Measurements from ENCODE around the gene SH3RF2.
"Not testable (repeated sequence)": the region's sequence is repeated elsewhere in the genome, so short reads cannot be mapped to it uniquely, and the experiment has no call there.

SH3RF2 gene

DNA sequence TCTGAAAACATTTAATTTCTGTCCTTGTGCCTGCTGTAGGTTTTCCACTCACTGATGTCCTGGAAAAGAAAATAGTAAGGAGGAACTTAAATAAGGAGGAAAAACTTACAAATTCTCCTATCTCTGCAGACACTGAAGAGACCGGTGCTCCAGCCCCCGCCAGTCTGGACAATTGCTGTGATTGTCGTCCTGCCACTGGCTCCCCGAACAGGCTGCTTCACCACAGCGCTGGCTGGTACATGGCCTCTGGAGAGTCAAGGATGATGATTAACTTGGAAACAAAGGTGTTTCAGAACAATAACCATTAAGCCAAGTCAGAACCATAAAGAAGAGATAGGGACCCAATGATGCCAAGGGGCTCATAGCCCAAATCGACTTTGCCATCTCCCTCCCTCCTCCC is 161.7 kb downstream of the SH3RF2 start:
- in situ Hi-C loops (cut with MboI; ENCODE audit: low pct_unique_long_range_greater_than_20kb, low sequenced_read_pairs): no loop called here
- DNase-seq: no peak

DNA sequence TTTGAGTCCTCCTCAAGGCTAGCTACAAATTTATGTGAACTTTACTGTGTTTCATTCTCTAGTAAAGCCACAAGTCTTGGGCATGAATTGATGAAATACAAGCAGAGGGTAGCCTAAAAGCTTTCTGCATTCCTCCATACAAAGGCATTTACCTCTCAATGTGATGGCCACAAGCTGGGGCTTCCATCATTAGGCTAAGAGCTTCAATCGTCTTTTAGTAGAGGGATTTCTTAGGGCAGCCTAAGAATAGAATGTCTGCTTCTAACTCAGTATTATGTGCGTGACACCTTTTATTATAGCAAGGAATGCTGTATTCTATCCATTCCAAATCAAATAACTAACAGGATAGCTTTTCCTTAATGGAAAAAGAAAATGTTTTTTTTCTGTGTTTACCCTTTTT is 165.3 kb downstream of the SH3RF2 start:
- DNase-seq: no peak
- in situ Hi-C loops (cut with MboI; ENCODE audit: low pct_unique_long_range_greater_than_20kb, low sequenced_read_pairs): no loop called here

DNA sequence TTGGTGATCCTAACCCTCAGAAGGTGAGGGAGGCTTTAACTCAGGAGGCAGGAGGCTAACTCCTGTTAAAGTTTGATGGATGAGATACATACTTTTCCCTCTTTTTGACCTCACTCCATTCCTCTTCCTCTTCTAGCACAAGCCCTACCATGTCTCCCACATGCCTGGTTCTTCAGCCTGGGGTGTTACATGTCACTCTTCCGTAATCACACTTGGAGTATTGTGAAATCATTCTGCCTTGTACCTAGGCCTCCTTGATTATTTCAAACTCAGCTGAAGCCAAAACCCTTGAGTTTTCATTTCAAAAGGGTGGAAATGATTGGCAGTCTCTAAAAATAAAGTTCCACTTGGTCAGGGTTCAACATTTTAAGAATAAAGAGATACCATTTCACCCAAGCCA is 167.2 kb downstream of the SH3RF2 start:
- DNase-seq: no peak
- in situ Hi-C loops (cut with MboI; ENCODE audit: low pct_unique_long_range_greater_than_20kb, low sequenced_read_pairs): no loop called here

DNA sequence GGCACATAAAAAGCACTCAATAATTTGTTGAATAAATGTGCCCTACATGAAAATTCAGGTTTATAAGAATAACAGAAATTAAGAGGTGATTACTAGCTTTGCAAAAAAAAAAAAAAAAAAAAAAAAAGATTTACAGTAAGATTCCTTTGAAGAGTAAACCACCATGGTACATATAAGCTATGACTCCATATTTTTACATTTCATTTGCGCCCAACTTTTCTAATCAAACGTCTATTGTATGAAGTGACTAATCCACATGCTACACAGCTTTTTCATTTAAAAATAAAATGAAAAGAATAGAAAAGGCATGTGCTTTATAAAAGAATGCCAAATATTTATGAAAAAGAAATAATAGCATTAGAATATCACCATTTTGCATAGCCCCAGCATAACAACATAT is 169.1 kb downstream of the SH3RF2 start, which contains the start of gene PLAC8L1:
Gene PLAC8L1 (minus strand): TSS at position 101 of the 400 bp plus-strand sequence. CDS start 1,266 bp downstream, outside the sequence.
- no peak for DNase-seq
- in situ Hi-C loops (cut with MboI; ENCODE audit: low pct_unique_long_range_greater_than_20kb, low sequenced_read_pairs): no loop called here

DNA sequence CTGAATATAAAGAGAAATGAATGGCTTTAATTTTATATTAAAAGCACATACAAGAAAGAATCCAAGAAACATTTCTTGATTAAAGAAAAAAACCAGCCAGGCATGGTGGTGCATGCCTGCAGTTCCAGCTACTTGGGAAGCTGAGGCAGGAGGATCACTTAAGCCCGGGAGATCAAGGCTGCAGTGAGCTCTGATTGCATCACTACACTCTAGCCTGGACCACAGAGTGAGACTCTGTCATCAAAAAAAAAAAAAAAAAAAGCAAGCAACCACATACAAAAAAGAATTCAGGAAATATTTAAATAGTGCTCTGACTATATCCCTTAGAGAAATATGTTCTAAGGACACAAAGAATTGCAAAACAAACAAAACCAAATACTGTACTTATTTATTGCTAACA is 171.5 kb downstream of the SH3RF2 start:
- in situ Hi-C loops (cut with MboI; ENCODE audit: low pct_unique_long_range_greater_than_20kb, low sequenced_read_pairs): no loop called here

DNA sequence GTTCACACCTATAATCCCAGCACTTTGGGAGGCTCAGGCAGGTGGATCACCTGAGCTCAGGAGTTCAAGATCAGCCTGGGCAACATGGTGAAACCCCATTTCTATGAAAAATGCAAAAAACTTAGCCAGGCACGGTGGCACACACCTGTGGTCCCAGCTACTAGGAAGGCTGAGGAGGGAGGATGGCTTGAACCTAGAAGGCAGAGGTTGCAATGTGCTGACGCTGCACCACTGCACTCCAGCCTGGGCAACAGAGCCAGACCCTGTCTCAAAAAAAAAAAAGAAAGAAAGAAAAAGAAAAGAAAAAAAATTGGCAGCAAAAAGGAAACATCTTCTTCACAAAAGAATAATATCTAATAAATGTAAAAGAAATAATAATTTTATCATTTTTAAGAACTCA is 172.5 kb downstream of the SH3RF2 start:
- DNase-seq; in situ Hi-C loops (cut with MboI; ENCODE audit: low pct_unique_long_range_greater_than_20kb, low sequenced_read_pairs): not testable (repeated sequence)

More for the DNA sequence above, 171.5 kb downstream of the SH3RF2 start:
- DNase-seq: no peak

DNA sequence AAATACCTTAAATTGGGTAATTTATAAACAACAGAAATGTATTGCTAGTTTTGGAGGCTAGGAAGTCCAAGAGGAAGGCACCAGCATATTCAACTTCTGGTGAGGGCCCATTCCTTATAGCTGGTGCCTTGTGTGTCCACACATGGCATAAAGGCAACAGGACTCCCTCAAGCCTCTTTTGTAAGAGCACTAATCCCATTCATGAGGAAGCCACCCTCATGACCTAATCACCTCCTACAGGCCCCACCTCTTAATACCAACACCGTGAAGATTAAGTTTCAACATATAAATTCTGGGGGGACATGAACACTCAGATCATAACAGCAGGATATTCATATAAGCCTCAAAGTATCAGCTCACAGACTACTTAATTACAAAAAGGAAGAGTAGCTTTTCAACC is 173.0 kb downstream of the SH3RF2 start:
- in situ Hi-C loops (cut with MboI; ENCODE audit: low pct_unique_long_range_greater_than_20kb, low sequenced_read_pairs): no loop called here

DNA sequence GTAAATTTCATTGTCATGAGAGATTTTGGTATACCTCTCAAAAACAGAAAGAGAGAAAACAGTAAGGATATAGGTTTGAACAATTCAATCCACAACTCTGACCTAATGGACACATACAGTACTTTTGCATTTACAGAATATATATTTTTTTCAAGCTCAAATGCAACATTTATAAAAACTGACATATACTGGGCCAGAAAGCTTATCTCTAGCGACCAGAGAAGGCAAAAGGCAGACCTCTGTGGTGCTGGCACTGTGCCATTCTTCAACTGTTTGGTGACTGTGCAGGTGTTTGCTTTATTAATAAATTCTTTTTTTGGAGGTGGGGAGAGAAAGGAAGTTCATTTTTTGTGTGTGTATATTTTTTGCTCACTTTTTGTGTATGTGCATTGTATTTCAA is 175.0 kb downstream of the SH3RF2 start:
- DNase-seq: no peak
- in situ Hi-C loops (cut with MboI; ENCODE audit: low pct_unique_long_range_greater_than_20kb, low sequenced_read_pairs): no loop called here

More for the DNA sequence above, 173.0 kb downstream of the SH3RF2 start:
- DNase-seq: no peak

DNA sequence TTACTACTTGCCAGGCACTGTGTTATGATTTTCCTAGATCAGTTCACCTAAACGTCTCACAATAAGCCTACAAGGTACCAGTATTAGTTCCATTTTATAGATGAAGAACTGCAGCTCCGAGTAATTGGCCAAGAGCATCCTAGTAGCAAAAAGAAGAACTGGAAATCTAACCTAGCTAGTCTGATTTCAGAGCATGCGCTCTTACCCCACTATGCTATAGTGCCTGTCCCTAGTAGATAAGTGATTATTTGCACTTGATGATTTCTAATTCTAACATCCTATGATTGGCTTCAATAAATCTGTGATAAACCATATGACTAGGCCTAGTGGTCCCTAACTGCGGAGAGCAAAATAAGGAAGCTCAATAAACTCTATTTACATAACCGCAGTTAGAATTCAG is 176.1 kb downstream of the SH3RF2 start:
- no peak for DNase-seq
- in situ Hi-C loops (cut with MboI; ENCODE audit: low pct_unique_long_range_greater_than_20kb, low sequenced_read_pairs): no loop called here
